Epithelial cell of proximal tubule (primary cell): ENCODE results near the gene NHP2. TPM values are rescaled to one million over a fixed set of nuclear protein-coding genes. Genes with fewer than 3 reads are reported as not detected.

Experiments
- DNase-seq: peaks from one replicate; pipeline ENCODE4 v3.0.0-alpha.2; 2011; ENCODE audit warnings: low read depth
- H3K4me3 ChIP-seq: 2 replicates; pipeline ENCODE4 v1.5.1; 2011; ENCODE audit warnings: low read depth, mild to moderate bottlenecking, low read length
- total RNA-seq: library from RNA; depleted of rRNA; stranded (reverse); fragments of >200 nt; gene quantifications from 2 replicates; pipeline ENCODE4 v1.2.3, GENCODE V29; 2015
- TF ChIP-seq, protein P1 (sequence below): conservative IDR thresholded peaks from 2 replicates; pipeline ENCODE4 v1.5.1; 2012; ENCODE audit warnings: low read depth, mild to moderate bottlenecking, low read length

NHP2 gene
- total RNA-seq, 1 donor from 2014 or later = 392 TPM

DNA sequence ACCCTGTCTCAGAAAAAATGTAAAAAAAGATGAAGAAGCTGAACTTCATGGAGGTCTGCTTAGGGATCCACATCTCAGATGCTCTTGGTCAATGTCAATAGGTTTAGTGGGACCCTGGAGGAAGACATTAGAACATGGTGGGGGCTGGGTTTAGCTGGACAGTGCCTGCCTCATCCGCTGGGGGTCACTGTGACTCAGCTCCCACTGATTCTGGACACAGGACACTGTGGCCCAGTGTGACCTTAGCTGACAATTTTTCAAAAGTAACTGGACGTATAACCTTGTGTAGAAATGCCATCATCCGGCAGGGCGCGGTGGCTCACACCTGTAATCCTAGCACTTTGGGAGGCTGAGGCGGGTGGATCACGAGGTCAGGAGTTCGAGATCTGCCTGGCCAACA is 43.3 kb upstream of the NHP2 start:
- TF ChIP-seq, protein P1, sequence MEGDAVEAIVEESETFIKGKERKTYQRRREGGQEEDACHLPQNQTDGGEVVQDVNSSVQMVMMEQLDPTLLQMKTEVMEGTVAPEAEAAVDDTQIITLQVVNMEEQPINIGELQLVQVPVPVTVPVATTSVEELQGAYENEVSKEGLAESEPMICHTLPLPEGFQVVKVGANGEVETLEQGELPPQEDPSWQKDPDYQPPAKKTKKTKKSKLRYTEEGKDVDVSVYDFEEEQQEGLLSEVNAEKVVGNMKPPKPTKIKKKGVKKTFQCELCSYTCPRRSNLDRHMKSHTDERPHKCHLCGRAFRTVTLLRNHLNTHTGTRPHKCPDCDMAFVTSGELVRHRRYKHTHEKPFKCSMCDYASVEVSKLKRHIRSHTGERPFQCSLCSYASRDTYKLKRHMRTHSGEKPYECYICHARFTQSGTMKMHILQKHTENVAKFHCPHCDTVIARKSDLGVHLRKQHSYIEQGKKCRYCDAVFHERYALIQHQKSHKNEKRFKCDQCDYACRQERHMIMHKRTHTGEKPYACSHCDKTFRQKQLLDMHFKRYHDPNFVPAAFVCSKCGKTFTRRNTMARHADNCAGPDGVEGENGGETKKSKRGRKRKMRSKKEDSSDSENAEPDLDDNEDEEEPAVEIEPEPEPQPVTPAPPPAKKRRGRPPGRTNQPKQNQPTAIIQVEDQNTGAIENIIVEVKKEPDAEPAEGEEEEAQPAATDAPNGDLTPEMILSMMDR = peak; percentile 52

GRCh38 chr5:178196281-178196812 is 42.7 kb upstream of the NHP2 start:
- no peak overlapping the region for H3K4me3 ChIP-seq
- DNase-seq = no peak
- TF ChIP-seq, protein P1 = no peak

More for the DNA sequence above, 43.3 kb upstream of the NHP2 start:
- H3K4me3 ChIP-seq = no peak overlapping the region
- no peak for DNase-seq

DNA sequence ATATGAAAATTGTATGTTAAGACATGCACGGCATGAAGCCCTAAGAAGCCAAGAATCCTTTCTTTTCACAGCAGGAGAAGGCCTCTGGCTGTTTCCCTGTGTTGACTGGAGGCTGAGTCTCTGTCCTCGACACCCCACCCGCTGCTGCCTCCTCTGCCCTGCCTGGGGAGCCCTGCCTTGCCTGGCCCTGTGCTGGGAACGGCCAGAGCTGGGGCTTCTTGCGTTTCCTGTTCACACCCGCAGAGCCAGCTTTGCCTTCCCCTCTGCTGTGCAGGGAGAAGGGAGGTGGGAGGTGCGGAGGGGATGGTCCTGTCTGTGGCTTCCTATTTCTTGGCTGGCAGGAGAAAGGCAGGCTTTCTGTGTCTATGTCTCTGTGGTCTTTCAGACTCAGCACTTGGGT is 40.3 kb upstream of the NHP2 start:
- H3K4me3 ChIP-seq = no peak overlapping the region
- TF ChIP-seq, protein P1 = no peak
- DNase-seq = no peak

- no peak overlapping the region for H3K4me3 ChIP-seq
- TF ChIP-seq, protein P1 = no peak
- DNase-seq = no peak
Observed at GRCh38 chr5:178193251-178193809, 39.6 kb upstream of the NHP2 start.

DNA sequence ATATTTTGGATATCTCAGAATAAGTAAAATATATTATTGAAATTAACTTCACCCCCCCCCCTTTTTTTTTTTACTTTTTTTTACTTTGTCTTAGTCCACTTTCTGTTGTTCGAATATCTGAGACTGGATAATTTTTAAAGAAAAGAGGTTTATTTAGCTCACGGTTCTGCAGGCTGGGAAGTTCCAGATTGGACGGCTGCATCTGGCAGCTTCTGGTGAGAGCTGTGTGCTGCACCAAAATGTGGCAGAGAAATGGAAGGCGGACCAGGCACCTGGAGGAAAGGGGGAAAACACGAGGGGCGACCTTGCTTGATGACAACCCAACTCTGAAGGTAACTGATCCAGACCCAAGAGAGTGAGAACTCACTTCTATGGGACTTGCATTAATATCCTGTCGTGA is 39.1 kb upstream of the NHP2 start:
- no peak for DNase-seq
- H3K4me3 ChIP-seq = no peak overlapping the region
- TF ChIP-seq, protein P1 = no peak

- TF ChIP-seq, protein P1 = no peak
- H3K4me3 ChIP-seq = no peak overlapping the region
- no peak for DNase-seq
Observed at GRCh38 chr5:178192244-178192643, 38.6 kb upstream of the NHP2 start.

DNA sequence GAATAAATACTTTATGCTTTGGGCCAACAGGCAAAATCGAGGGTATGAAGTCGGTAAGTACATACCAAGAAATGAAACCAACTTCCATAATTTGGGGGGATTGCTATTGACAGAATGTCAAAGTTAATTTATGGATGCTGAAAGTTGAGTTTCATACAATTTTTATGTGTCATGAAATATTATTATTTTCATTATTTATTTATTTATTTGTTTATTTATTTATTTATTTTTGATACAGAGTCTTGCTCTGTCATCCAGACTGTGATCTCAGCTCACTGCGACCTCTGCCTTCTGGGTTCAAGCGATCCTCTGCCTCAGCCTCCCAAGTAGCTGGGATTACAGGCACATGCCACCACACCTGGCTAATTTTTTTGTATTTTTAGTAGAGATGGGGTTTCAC is 38.0 kb upstream of the NHP2 start:
- no peak overlapping the region for H3K4me3 ChIP-seq
- no peak for DNase-seq
- TF ChIP-seq, protein P1 = no peak
